Measurements from ENCODE around the gene UBE2V1.
"Not testable (repeated sequence)": the region's sequence is repeated elsewhere in the genome, so short reads cannot be mapped to it uniquely, and the experiment has no call there.

UBE2V1 gene

DNA sequence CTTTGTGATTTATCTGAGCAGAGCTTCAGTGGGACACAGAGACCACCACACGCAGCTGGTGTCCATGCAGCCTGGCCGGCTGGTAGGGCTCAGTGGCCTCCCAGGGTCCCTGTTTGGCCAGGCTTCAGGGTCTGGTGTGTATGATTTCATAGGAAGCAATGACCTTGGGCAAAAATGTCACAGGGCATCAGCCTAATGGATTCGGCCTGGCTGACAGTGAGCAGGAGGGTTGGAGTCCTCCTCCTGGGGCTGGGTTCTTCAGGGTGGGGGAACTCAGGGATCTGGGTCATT, 47.7 kb downstream of the UBE2V1 start:
- no peak for DNase-seq (ENCODE audit: low read depth in 2 of 2)

DNA sequence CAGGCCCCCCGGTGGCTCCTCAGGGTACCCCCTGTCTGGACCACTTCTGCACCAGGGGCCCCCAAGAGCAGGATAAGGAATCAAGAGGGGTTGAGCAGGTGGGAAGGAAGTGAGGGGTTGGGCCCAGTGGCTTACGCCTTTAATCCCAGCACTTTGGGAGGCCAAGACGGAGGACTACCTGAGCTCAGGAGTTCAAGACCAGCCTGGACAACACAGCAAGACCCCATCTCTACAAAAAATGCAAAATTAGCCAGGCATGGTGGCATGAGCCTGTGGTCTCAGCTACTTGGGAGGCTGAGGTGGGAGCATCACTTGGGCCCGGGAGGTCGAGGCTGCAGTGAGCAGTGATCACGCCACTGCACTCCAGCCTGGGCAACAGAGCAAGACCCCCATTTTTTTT, 49.2 kb downstream of the UBE2V1 start:
- not testable (repeated sequence) for DNase-seq (ENCODE audit: low read depth in 2 of 2)

DNA sequence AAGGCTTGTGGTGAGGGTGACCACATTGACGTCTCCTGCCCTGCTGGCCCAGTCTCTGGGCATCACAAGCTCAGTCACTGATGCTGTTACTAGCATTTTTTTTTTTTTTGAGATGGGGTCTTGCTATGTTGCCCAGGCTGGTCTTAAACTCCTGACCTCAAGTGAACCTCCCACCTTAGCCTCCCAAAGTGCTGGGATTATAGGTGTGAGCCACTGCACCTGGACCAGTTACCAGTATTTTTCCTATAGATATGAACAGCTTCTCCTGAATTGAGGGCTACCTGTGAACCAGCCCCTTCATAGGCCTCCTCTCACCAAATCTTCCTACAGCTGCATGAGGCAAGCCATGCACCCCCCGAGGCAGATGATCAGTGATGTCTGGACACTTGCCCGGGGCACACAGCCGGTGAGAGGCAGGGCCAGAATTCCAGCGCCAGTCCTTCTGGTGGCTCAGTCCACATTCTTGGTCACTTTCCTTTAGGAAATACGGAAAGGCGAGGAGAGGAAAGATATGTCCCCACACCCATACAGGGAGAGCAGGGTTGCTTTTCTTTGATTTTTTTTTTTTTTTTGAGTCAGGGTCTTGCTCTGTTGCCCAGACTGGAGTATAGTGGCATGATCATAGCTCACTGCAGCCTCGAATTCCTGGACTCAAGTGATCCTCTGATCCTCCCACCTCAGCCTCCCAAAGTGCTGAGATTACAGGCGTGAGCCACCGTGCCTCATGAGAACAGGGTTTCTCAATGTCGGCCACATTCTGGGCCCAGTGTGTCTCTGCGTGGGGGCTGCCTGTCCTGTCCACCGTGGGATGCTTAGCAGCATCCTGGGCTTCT, 50.7 kb downstream of the UBE2V1 start:
- DNase-seq (ENCODE audit: low read depth in 2 of 2), result no peak

DNA sequence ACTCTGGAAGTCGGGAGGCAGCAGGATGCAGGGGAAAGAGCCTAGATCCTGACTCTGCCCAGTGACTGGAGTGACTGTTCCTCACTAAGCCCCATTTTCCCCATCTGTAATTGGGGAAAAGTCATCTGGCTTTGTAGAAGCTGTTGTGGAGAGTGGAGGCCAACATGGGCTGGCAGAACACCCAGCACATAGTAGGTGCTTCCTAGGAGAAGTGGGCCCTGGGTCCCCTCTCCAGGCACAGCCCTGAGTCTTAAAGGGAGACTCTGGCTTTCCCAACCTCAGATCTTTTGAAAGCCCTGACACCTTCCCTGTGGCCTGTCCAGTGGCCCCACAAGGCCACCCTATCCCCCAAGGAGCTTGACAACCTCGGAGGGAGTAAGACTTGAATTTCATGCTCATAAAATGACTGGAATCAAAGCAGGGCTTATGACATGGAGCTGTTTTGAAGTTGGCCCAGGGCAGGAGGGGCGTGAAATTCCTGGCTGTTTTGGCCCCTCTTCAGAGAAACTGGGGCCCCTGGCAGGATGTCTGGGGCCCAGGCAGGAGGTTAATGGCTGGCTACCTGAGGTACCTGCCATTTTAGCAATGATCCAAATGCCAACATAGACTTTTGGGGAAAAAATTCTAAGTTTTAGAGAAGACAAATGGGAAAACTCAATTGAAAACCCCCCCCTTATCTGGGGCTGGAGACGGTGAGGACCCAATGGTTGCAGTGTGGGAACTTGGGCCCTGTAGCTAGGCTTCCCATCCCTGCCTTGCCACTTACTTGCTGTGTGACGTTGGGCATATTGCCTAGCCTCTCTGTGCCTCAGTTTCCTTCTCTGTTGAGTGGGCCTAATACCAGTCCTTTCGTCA, 51.6 kb downstream of the UBE2V1 start:
- no peak for DNase-seq (ENCODE audit: low read depth in 2 of 2)

DNA sequence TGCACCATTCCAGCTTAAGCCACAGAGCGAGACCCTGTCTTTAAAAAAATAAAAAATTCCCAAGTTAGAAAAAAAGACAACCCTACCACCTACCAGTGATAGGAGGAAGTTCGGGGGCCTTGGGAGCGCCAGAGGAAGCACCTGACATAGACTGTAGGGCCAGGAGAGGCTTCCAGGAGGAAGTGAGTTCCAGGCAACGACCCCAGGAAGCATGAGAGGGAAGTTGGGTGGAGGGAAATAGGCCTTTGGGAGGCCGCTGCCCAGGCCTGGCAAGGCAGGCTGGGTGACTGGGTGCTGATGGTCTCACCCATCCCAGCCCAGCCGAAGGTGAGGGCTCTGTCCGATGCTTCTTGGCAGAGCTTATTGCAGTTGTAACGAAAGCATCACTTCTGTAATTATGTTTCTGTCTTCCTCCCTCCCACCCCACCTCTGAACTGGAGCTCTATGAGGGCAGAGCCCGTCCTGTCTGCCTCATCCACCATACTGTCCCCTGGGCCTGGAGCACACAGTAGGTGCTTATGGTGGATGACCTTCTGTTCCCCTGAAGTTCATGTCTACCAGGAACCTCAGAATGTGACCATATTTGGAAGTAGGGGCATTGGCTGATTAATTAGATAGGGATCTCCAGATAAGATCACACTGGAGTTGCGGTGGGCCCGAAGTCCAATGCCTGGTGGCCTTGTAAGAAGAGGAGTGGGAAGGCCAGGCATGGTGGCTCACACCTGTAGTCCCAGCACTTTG, 54.1 kb downstream of the UBE2V1 start:
- DNase-seq (ENCODE audit: low read depth in 2 of 2), result no peak

DNA sequence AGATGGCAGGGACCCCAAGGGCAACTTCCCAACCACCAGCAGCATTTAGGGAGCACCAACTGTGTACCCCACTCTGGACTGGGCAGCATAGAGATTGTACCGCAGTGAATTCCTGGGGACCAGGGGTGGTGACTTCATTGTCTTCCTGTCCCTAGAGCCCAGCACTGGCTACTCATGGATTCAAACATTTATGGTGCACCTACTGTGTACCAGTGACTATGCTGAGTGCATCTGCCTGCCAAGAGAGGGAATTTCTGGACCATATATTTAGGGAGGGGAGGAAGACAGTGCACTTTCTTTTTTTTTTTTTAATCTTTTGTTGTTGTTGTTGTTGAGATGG, 55.3 kb downstream of the UBE2V1 start:
- no peak for DNase-seq (ENCODE audit: low read depth in 2 of 2)

DNA sequence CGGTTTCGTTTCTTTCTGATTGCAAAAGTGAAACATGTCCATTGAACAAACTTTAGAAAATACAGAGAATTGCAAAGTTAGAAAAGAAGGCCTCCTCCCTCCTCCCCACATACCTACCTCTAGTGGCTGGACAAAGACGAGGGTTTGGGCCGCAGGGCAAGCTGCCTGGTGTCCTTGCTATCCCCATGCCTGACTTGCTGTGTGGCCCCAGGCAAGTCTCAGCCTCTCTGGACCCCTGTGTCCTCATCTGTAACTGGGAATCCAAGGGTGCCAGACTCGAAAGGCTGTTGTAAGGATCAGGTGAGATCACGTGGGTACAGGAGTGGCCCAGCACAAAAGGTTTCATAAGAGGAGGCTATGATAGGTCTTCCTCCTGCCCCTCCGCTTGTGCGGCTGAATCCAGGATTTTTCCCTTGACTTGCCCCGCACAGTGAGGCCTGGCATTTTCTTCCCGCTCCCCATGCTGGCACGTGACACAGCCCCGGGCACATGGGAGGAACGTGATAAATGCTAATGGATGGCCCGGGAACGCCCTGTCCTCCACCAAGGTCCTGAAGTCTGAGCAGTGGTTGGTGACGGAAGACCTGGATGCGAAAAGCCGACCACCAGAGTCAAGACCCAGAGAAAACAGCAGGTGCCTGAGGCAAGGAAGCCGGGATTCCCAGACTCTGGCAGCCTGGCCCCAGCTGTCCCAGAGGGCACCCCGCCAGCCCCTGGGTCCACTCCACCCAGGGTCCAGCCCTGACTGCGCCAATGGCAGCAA, 55.8 kb downstream of the UBE2V1 start:
- DNase-seq (ENCODE audit: low read depth in 2 of 2), result no peak

DNA sequence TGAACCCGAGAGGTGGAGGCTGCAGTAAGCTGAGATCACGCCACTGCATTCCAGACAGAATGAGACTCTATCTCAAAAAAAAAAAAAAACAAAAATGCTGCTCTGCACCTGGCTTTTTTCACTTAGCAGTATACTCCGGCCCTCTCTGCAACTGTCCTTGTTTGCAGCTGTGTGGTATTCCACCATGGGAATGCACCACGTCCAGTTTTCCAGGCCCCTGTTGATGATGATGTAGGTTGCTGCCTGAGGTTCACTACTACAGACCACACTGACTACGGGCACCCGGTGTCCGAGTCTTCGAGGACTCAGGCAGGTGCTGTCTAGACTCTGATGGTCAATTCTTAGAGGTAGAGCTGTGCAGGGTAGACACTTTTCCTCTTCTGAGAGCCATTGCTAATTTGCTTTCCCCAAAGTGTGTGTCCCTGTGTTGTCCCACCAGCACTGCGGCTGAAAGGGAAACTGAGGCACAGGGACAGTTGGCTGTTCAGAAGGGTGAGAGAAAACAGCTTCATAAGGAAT, 56.5 kb downstream of the UBE2V1 start:
- DNase-seq (ENCODE audit: low read depth in 2 of 2), result no peak

DNA sequence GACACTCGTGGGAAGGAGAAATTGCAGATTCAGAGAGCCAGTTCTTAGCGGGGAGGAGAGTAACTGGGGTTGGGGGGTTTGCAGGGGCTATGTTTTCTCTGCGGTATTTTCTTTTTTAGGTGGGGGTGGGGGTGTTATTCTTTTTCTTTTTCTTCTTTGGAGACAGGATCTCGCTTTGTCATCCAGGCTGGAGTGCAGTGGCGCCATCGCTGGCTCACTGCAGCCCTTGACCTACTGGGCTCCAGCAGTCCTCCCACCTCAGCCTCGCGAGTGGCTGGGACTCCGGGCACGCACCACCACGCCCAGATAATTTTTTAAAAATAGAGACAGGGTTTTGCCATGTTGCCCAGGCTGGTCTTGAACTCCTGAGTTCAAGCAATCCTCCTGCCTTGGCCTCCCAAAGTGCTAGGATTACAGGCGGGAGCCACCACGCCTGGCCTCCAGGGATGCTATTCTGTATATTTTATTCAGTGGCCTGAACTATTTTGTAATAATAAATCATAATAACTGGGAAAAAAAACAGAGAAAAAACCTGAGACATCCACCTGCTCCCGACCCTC, 57.3 kb downstream of the UBE2V1 start:
- no peak for DNase-seq (ENCODE audit: low read depth in 2 of 2)

DNA sequence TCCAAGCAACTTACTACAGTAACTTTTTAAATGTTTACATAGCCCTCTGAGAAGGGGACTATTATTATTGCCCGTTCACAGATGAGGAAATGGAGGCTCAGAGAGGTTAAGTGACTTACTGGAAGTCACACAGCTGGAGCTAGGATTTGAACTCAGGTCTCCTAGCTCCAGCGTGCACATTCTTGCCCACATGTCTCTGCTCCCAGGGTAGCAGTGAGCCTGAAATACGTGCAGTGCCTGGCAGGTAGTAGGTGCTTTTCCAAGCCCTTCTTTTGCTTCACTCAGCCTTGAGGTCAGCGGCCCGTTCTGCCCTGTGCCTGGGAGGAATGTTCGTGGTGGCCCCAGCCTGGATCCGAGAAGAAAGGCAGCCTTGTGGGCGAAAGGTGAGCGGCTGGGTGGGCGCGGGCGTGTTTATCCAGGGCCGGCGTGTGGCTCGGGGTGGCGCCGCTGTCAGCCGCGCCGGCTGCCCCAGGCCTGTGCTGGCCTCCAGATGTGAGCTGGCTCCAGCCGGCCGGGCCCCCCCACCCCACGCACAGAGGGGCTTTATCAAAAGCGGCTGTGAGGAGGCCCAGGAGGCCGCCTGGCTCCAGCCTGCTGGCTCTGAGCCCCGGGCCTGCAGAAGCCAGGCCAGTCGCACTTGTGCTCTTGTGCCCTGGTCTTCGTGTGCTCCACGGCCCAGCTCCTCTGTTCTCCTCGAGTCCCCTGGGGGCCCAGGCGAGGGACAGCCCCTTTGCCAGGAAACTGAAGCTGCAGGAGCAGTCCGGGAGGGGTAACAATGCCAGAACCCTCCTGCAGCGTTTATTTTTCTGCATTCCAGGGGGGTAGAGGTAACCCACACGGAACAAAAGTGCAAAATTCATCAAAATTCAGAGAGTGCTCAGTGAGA, 58.1 kb downstream of the UBE2V1 start:
- no peak for DNase-seq (ENCODE audit: low read depth in 2 of 2)

DNA sequence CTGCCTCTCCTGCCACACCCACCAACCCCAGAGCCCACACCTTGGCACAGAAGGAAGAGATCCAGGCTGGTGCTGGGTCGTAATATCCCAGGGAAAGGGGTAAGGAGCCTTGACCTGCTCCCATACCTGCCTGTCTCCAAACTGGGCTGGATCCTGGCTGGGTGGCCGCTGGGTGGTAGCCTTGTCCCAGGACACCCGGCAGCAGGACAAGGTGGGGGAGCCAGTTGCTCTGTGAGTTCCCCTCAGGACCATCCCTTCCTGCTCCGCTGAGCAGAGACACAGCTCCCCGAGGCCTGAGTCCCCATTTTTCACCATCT, 58.8 kb downstream of the UBE2V1 start:
- DNase-seq (ENCODE audit: low read depth in 2 of 2), result no peak

DNA sequence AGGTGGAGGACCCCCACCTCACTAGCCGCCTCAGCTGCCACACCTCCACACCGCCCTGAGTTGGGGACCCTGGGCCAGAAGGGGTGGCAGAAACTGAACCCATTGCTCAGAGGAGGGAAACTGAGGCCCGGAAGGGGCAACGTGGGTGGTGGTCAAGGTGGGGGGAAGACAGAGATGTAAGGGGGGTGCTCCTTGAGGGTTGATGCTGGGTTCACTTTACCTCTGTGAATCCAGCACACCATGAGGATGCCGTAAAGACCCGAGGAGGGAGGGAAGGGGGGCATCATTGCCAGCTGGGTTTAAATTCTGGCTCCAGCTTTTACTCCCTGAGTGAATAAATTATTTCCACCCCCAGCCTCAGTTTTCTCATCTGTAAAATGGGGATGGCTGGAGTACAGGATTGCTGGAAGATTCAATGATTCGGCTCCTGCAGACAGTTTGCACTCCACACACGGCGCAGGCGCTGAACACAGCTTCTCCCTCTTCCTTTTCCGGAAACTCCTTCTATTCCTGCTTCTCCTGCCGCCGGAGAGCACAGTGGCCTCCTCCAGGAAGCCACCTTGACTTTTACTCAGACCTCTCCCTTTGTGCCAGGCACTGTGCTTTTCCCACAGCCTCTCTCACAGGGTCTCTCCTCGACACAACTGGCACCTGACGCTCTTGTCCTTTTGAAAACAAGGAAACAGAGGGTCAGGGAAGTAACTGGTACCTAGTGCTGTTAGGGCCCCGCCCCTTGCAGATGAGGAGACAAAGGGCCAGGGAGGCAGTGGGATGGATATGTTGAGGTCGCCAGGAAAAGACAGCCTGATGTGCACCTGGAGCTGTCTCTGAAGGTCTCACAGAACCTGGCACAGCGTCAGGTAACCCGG, 59.4 kb downstream of the UBE2V1 start:
- DNase-seq (ENCODE audit: low read depth in 2 of 2), result no peak

DNA sequence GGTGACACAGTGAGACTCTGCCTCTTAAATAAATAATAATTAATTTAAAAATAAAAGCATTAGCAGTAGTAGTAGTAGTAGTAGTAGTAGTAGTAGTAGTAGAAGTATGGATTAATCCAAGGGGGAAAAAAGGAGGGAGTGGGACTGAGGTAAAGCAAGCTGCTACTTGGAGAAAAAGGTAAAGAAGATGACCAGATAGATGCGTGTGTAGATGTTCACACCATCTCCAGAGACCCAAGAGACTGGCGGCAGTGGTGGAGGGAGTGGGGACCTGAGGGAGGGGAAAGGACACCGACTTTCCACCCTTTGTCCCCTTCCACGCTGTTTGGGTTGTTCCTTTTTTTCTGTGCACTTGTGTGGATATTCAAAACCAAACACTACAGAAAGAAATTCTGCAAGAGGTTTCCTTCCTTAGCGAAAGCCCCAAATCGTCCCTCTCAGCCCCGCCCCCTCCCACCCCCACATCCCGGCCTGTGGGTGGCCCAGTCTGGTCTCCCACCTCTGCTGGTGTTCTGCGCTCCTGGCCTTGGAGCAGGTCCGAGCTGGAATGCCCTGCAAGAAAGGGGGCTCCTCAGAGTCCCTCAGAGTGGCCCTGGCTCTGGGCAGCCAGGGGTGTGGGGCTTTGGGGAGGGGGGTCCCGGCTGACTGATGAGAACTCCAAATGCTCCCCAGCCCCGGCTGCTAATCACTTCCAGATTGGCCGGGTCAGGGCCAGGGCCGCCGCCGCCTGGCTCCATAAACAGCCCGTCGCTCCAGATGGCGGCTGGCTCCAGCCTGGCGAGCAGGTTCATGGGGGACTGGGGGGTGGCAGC, 60.2 kb downstream of the UBE2V1 start:
- no peak for DNase-seq (ENCODE audit: low read depth in 2 of 2)

DNA sequence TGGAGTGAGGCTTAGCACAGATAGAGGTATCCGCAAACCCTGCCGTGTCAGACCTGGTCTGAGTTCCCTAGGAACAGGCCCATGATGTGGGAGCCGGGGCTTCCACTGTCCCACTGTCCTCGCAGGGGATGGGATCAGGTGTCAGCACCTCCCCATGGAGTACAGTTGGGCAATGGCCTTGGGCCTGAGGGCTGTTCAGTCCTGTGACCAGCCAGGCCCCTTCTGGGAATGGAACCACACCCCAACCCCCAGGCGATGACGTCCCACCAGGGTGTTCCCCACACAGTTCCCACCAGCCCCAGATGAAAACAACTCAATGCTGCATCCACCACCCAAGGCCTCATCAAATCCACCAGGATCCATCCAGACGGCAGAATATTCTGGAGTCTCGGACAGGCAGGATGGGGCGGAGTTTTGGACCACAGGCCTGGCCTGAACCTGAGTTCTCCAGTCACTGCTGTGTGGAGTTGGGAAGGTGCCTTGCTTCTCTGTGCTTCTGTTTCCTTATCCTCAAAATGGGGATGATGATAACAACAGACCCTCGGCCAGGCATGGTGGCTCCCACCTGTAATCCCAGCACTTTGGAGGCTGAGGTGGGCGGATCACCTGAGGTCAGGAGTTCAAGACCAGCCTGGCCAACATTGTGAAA, 62.2 kb downstream of the UBE2V1 start:
- DNase-seq (ENCODE audit: low read depth in 2 of 2), result no peak

DNA sequence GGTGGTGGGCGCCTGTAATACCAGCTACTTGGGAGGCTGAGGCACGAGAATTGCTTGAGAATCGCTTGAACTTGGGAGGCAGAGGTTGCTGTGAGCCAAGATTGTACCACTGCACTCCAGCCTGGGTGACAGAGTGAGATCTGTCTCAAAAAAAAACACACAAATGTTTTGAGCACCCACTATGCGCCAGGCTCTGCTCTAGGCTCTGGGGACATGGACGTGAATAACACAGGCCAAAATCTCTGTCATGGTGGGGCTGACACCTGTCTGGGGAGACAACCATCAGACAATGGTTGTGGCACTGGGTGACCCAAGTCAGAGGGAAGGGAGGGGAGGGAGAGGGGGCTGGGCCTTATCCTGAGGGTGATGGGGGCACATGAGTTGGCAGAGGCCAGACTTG, 62.7 kb downstream of the UBE2V1 start:
- DNase-seq (ENCODE audit: low read depth in 2 of 2), result no peak

DNA sequence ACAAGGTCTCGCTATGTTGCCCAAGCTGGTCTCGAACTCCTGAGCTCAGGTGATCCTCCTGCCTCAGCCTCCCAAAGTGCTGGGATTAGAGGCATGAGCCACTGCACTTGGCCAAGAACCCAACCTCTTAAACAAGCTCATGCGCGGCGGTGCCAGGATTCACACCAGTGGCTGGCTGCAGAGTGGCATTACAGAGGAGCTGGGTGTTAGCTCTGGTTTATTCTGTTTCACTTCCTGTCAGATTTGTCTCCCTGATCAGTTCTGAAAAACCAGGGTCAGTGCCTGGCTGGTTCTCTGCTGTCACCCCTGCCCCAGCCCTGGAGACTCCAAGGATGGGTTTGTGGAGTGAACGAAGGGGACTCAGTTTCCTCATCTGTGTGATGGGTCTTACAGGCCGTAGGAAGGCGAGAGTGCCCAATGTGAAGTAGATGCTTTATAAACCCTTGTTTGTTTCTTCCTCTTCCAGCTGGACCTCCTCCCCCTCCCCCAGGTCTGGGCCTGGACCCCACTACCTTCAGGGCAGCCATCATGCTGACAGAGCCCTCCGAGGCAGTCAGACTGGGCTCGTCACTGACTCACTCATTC, 63.4 kb downstream of the UBE2V1 start:
- DNase-seq (ENCODE audit: low read depth in 2 of 2), result no peak

DNA sequence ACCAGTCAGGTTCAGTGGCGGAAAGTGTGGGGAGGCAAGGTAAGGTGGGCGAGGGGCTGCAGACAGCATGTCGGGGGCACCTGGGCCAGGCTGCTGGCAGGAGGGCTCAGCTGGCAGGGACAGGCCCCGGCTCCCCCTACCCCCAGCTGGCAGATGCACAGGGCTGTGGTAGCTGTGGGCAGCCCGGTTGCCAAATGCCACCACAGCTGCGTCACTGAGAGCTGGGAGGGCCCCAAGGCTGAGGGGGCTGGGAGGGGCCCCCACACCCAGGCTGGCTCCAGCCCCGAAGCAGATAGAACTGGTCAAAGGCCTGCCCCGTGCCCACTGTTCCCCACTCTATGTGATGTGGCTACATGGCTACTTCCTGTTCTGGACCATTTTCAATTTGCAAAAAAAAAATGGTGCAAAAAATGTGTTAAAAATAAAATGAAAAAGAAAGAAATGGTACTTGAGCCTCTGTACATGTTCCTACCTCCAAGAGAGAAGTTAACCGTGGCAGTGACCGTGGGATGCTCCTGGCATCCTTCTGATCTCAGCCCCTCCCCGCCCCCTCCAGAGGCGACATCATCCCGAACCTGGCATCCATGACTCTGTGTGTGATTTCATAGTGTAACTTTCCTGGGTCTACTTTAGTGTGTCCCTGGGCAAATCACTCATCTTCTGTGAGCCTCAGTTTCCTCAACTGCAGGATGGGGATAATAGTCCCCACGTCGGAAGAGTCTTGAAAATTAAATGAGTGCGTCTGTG, 64.4 kb downstream of the UBE2V1 start:
- peak; percentile 19 to 32 for DNase-seq (ENCODE audit: low read depth in 2 of 2)
